Activated B cell treated with CpG ODN at 0.5 μM for 24 hours (primary cell): ENCODE data around the gene E2F4. TPM values are rescaled to one million over a fixed set of nuclear protein-coding genes. Genes with fewer than 3 reads are reported as not detected.

ENCODE experiments used
- ATAC-seq: fragments of 200-7000 bp; cut with Tn5 transposase; one replicate; pipeline ENCODE4 v1.10.0; 2021; ENCODE audit warnings: low read depth, mild to moderate bottlenecking, moderate library complexity
- CTCF ChIA-PET: fragments of 350-600 bp; sonication (Branson Sonifier 250); formaldehyde crosslinking; loops from one replicate; lab custom pipeline; 2021; ENCODE audit warnings: antibody characterized with exemption; lab: Charles Lee
- POLR2A ChIA-PET: fragments of 350-600 bp; sonication (Branson Sonifier 250); formaldehyde crosslinking; loops from one replicate; lab custom pipeline; 2021; ENCODE audit warnings: antibody characterized with exemption; lab: Charles Lee
- DNase-seq: peaks from one replicate; pipeline ENCODE4 v3.0.0; 2022
- H3K27ac Mint-ChIP-seq: one replicate; pipeline ENCODE4 v1.8.0; 2020; ENCODE audit warnings: mixed read lengths
- H3K27me3 Mint-ChIP-seq: one replicate; pipeline ENCODE4 v1.8.0; 2021; ENCODE audit warnings: mixed read lengths
- H3K36me3 Mint-ChIP-seq: one replicate; pipeline ENCODE4 v1.8.0; 2021; ENCODE audit warnings: low read depth, mixed read lengths
- H3K4me1 Mint-ChIP-seq: one replicate; pipeline ENCODE4 v1.8.0; 2021; ENCODE audit warnings: mixed read lengths
- H3K4me3 Mint-ChIP-seq: one replicate; pipeline ENCODE4 v1.8.0; 2020; ENCODE audit warnings: mild to moderate bottlenecking, mixed read lengths
- H3K9me3 Mint-ChIP-seq: one replicate; pipeline ENCODE4 v1.8.0; 2020; ENCODE audit warnings: mixed read lengths
- intact Hi-C: fragments of 100-400 bp; cut with micrococcal nuclease; formaldehyde crosslinking; loops from one replicate; pipeline ENCODE4 v1.15.1; 2024
- total RNA-seq: library from RNA; stranded (reverse); gene quantifications from 2 replicates; pipeline ENCODE4 v1.2.3, GENCODE V29; 2022
- TF ChIP-seq, protein P1 (sequence below): fragments of 200-600 bp; IDR thresholded peaks from one replicate; pipeline ENCODE4 v1.8.0; 2022; ENCODE audit warnings: antibody characterized with exemption, mild to moderate bottlenecking

E2F4 gene
- total RNA-seq, 1 donor from 2014 or later = 128 TPM

DNA sequence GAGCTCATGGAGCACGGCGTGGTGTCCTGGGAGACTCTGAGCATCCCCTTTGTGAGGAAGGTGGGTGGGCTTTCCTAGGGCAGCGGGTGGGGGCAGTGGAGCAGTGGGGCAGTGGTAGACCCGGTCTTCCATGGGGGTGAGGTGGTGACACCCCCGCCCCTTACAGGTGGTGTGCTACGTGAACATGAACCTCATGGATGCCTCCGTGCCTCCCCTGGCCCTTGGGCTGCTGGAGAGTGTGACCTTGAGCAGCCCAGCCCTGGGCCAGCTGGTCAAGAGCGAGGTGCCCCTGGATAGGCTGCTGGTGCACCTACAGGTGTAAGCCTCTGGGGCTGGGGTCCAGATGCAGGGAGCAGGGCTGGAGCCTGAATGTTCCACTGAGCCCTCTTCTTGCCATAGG is 8.5 kb downstream of the E2F4 start:
- CTCF ChIA-PET = no interaction called here
- H3K27me3 Mint-ChIP-seq = no peaks in the 10 kb centered on the region
- no peak for ATAC-seq
- POLR2A ChIA-PET = no interaction called here
- H3K4me3 Mint-ChIP-seq = no peak overlapping the region
- no peaks in the 10 kb centered on the region for H3K9me3 Mint-ChIP-seq
- no peak for DNase-seq
- TF ChIP-seq, protein P1, sequence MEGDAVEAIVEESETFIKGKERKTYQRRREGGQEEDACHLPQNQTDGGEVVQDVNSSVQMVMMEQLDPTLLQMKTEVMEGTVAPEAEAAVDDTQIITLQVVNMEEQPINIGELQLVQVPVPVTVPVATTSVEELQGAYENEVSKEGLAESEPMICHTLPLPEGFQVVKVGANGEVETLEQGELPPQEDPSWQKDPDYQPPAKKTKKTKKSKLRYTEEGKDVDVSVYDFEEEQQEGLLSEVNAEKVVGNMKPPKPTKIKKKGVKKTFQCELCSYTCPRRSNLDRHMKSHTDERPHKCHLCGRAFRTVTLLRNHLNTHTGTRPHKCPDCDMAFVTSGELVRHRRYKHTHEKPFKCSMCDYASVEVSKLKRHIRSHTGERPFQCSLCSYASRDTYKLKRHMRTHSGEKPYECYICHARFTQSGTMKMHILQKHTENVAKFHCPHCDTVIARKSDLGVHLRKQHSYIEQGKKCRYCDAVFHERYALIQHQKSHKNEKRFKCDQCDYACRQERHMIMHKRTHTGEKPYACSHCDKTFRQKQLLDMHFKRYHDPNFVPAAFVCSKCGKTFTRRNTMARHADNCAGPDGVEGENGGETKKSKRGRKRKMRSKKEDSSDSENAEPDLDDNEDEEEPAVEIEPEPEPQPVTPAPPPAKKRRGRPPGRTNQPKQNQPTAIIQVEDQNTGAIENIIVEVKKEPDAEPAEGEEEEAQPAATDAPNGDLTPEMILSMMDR = no peak
- peaks cover 68% of the 10 kb centered on the region for H3K36me3 Mint-ChIP-seq
- intact Hi-C loops = no loop called here
- H3K27ac Mint-ChIP-seq = no peak overlapping the region
- peaks cover 8% of the 10 kb centered on the region for H3K4me1 Mint-ChIP-seq

DNA sequence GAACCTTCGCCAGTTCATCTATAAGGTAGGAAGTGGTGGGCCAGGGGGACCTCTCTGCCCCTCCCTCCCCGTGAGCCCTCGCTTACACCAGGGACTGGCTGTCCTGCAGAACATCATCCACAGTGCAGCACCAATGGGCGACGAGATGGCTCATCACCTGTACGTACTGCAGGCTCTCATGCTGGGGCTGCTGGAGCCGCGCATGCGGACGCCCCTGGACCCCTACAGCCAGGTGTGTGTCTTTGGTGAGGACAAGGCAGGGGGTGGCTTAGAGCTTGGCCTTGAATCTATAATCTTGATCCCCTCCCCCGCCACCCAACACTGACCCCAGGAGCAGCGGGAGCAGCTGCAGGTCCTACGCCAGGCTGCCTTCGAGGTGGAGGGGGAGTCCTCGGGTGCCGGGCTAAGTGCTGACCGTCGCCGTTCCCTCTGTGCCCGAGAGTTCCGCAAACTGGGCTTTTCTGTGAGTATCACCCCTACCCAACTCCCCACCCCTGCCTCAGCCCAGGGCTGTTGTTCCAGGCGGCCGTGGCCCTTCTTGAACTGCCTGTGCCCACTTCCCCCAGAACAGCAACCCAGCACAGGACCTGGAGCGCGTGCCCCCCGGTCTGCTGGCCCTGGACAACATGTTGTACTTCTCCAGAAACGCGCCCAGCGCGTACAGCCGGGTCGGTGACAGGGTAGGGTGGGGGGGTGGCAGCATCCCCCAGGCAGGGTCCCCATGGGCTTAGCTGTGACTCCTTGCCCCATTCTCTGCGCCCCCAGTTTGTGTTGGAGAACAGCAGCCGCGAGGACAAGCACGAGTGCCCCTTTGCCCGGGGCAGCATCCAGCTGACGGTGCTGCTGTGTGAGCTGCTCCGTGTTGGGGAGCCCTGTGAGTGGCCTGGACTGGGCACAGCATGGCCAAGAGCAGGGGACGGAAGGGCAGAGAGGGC is 9.7 kb downstream of the E2F4 start:
- POLR2A ChIA-PET = no interaction called here
- CTCF ChIA-PET = no interaction called here
- Mint-ChIP-seq H3K9me3 (no peaks in the 10 kb centered on the region), H3K36me3 (peaks cover 59% of the 10 kb centered on the region), H3K27me3 (no peaks in the 10 kb centered on the region), H3K27ac (no peak overlapping the region), H3K4me1 (peaks cover 4% of the 10 kb centered on the region), H3K4me3 (no peak overlapping the region)
- DNase-seq (no peak), ATAC-seq (no peak)
- intact Hi-C loops = no loop called here
- TF ChIP-seq, protein P1 = no peak

DNA sequence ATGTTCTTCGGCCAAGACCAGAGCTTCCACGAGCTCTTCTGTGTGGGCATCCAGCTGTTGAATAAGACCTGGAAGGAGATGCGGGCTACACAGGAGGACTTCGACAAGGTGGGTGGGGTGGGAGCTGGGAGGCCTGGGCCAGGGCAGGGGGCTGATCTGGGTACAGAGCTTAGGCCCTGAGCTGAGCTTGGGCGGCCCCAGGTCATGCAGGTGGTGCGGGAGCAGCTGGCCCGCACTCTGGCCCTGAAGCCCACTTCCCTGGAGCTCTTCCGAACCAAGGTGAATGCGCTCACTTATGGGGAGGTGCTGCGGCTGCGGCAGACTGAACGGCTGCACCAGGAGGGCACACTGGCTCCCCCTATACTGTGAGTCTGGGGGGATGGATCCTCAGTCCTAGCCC is 10.5 kb downstream of the E2F4 start:
- peaks cover 2% of the 10 kb centered on the region for H3K4me1 Mint-ChIP-seq
- intact Hi-C loops = no loop called here
- ATAC-seq (no peak), DNase-seq (no peak)
- H3K36me3 Mint-ChIP-seq = peaks cover 53% of the 10 kb centered on the region
- CTCF ChIA-PET = no interaction called here
- POLR2A ChIA-PET = no interaction called here
- no peaks in the 10 kb centered on the region for H3K9me3 Mint-ChIP-seq
- H3K27ac Mint-ChIP-seq = no peak overlapping the region
- TF ChIP-seq, protein P1 = no peak
- no peak overlapping the region for H3K4me3 Mint-ChIP-seq
- no peaks in the 10 kb centered on the region for H3K27me3 Mint-ChIP-seq

DNA sequence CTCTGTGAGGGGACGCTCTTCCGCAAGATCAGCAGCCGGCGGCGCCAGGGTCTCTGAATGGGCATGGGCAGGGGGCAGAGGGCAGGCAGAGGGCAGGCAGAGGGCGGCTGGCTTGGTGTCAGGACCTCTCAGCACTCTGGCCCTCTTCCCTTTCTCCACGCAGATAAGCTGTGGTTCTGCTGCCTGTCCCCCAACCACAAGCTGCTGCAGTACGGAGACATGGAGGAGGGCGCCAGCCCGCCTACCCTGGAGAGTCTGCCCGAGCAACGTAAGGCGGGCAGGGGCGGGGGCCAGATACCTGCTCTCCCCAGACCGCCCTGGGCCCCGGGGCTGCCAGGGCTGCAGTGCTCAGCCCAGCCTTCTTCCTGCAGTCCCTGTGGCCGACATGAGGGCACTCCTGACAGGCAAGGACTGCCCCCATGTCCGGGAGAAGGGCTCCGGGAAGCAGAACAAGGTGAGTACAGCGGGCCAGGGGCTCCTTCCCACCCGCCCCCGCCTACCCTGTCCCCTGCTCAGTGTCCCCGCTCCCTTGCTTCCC is 11.1 kb downstream of the E2F4 start:
- TF ChIP-seq, protein P1 = no peak
- DNase-seq = no peak
- H3K27me3 Mint-ChIP-seq = no peaks in the 10 kb centered on the region
- intact Hi-C loops = no loop called here
- no peak for ATAC-seq
- no peak overlapping the region for H3K4me3 Mint-ChIP-seq
- ChIA-PET POLR2A (no interaction called here), CTCF (no interaction called here)
- H3K27ac Mint-ChIP-seq = no peak overlapping the region
- H3K36me3 Mint-ChIP-seq = peaks cover 47% of the 10 kb centered on the region
- peaks cover 2% of the 10 kb centered on the region for H3K4me1 Mint-ChIP-seq
- no peaks in the 10 kb centered on the region for H3K9me3 Mint-ChIP-seq

DNA sequence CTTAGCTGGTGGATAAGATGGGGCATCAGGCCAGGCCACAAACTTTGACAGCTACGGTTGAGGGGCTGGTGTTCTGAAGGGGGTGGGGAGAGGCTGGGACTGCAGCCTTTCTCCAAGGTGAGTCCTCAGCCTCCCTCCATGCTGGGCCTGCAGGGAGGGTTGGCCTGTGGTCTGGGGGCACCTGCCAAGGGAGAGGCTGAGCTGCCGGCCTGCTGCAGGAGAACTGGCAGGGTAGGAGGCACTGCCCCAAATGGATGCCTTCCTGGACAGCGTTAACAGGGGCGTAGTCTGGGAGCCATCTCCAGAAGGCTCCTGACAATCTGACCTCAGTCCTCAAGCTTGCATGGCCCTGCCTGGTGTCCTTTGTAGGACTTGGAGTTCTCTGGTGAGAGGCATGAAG is 12.1 kb downstream of the E2F4 start:
- H3K4me3 Mint-ChIP-seq = no peak overlapping the region
- intact Hi-C loops = no loop called here
- peaks cover 41% of the 10 kb centered on the region for H3K36me3 Mint-ChIP-seq
- no peak overlapping the region for H3K27ac Mint-ChIP-seq
- TF ChIP-seq, protein P1 = no peak
- ChIA-PET CTCF (no interaction called here), POLR2A (no interaction called here)
- H3K27me3 Mint-ChIP-seq = no peaks in the 10 kb centered on the region
- ATAC-seq (no peak), DNase-seq (no peak)
- H3K9me3 Mint-ChIP-seq = no peaks in the 10 kb centered on the region
- H3K4me1 Mint-ChIP-seq = no peaks in the 10 kb centered on the region
